Thyroid gland (tissue), 4 donors: ENCODE data around the gene GSTT2B.
"Not testable (repeated sequence)": the region's sequence is repeated elsewhere in the genome, so short reads cannot be mapped to it uniquely, and the experiment has no call there.

Experiments used
- CTCF ChIP-seq, 6 experiments: fragments of 200-600 bp in 3 of 6; fragments of 450-650 bp in 3 of 6; sonication (generic) in 3 of 6; IDR thresholded peaks; one replicate each; pipeline ENCODE4 v1.5.1; 2016 to 2019; ENCODE audit warnings: antibody characterized with exemption in 6 of 6, mild to moderate bottlenecking in 2 of 6, inconsistent platforms in 1 of 6, moderate library complexity in 1 of 6
- POLR2A ChIP-seq, 2 donors: fragments of 450-650 bp; IDR thresholded peaks; one replicate each; pipeline ENCODE4 v1.6.1; 2017; ENCODE audit warnings: antibody characterized with exemption in 2 of 2, mild to moderate bottlenecking in 2 of 2, moderate library complexity in 1 of 2

GRCh38 chr22:23954193-23954990 is 6.6 kb downstream of the GSTT2B start:
- TF ChIP-seq CTCF, POLR2A (IDR thresholded peaks at IDR 0.05): not testable (repeated sequence)
